ENCODE data around the gene EPC1. TPM values are rescaled to one million over a fixed set of nuclear protein-coding genes. Genes with fewer than 3 reads are reported as not detected.

EPC1 gene
- polyA plus RNA-seq, 1 of the 3 experiments (the other 2 are of a cell fraction): 21.8 TPM

Small RNAs within 50 kb of the gene (small RNA-seq; reads per million reads assigned to genes)
- gene RNU6-1244P: 0 to 1.1 (median 0) reads per million in 7 experiments

Other genes starting within 250 kb of the EPC1 start
- gene CCDC7, start 99.0 kb upstream of the EPC1 start, polyA plus RNA-seq (2012; rRNA removed): 0.44 and 0.78 TPM in 2 replicates

Data from SK-N-SH (cell line).